ENCODE results near the gene RPS3. TPM values are rescaled to one million over a fixed set of nuclear protein-coding genes. Genes with fewer than 3 reads are reported as not detected.

Gene RPS3
- total and polyA plus RNA-seq, 2 of the 13 experiments (the other 11 are each of a cell fraction or from before 2014, with no cell fraction given): 2,143 to 3,616 TPM

- no peak for TF ChIP-seq ZBTB42 (CRISPR knock-in tag; IDR thresholded peaks at IDR 0.05)
- peak; percentile 28 for TF ChIP-seq SALL1 (CRISPR knock-in tag; IDR thresholded peaks at IDR 0.05)
- TF ChIP-seq ZSCAN29 (CRISPR knock-in tag; conservative IDR thresholded peaks at IDR 0.05): 0 out of 2 replicates have a peak, but pooled peaks have one; percentile 8
- peak; percentile 32 for TF ChIP-seq KDM2A (CRISPR knock-in tag; IDR thresholded peaks at IDR 0.05; ENCODE audit: borderline replicate concordance, low read depth)
- 0 out of 2 replicates have a peak, but pooled peaks have one; percentile 36 for TF ChIP-seq ZNF773 (CRISPR knock-in tag; IDR thresholded peaks at IDR 0.05; ENCODE audit: borderline replicate concordance)
- peak; percentile 82; the same call in 1 of the 2 replicates for TF ChIP-seq KDM5B (CRISPR knock-in tag; IDR thresholded peaks at IDR 0.05; ENCODE audit: borderline replicate concordance)
- peak; percentile 43 for TF ChIP-seq HDAC1 (CRISPR knock-in tag; IDR thresholded peaks at IDR 0.05)
- TF ChIP-seq KMT2A (CRISPR knock-in tag; IDR thresholded peaks at IDR 0.05): 0 out of 2 replicates have a peak, but pooled peaks have one; percentile 27
- no peak for TF ChIP-seq ZNF775 (CRISPR knock-in tag; IDR thresholded peaks at IDR 0.05; ENCODE audit: borderline replicate concordance)
- 0 out of 2 replicates have a peak, but pooled peaks have one; percentile 44 for TF ChIP-seq SNAPC2 (CRISPR knock-in tag; IDR thresholded peaks at IDR 0.05)
- peak; percentile 70; the same call in 1 of the 2 replicates for TF ChIP-seq ZNF616 (CRISPR knock-in tag; IDR thresholded peaks at IDR 0.05; ENCODE audit: low read depth)
- 0 out of 2 replicates have a peak, but pooled peaks have one; percentile 39 for TF ChIP-seq ZSCAN31 (CRISPR knock-in tag; IDR thresholded peaks at IDR 0.05; ENCODE audit: low read depth)
- peak; percentile 46; the same call in 1 of the 2 replicates for TF ChIP-seq ZZZ3 (CRISPR knock-in tag; IDR thresholded peaks at IDR 0.05; ENCODE audit: borderline replicate concordance)
- peak; percentile 68 for TF ChIP-seq MAX (IDR thresholded peaks at IDR 0.05)
- peak; percentile 11; the same call in 1 of the 2 replicates for TF ChIP-seq ZNF772 (CRISPR knock-in tag; IDR thresholded peaks at IDR 0.05)
- TF ChIP-seq ETV6 (CRISPR knock-in tag; conservative IDR thresholded peaks at IDR 0.05): 0 out of 2 replicates have a peak, but pooled peaks have one; percentile 13
- 0 out of 2 replicates have a peak, but pooled peaks have one; percentile 15 for TF ChIP-seq ZNF609 (CRISPR knock-in tag; IDR thresholded peaks at IDR 0.05; ENCODE audit: borderline replicate concordance)
- 0 out of 2 replicates have a peak, but pooled peaks have one; percentile 71 for TF ChIP-seq ZNF431 (CRISPR knock-in tag; IDR thresholded peaks at IDR 0.05; ENCODE audit: borderline replicate concordance, low read depth)
- peak; percentile 45 for TF ChIP-seq MNT (IDR thresholded peaks at IDR 0.05)
- no peak for TF ChIP-seq POGK (CRISPR knock-in tag; conservative IDR thresholded peaks at IDR 0.05)
Measured at GRCh38 chr11:75350743-75351540, 48.4 kb upstream of the RPS3 start (continued).

Data from HepG2 (cell line).